Progenitor cell of endocrine pancreas (in vitro differentiated cells): ENCODE data around the gene WDR41. TPM values are rescaled to one million over a fixed set of nuclear protein-coding genes. Genes with fewer than 3 reads are reported as not detected.

Experiments
- DNase-seq: peaks from one replicate; pipeline ENCODE4 v3.0.0; 2021; ENCODE audit warnings: low spot score; ENCODE audit not compliant: unreplicated experiment
- H3K27ac Mint-ChIP-seq: 2 replicates; pipeline ENCODE4 v1.8.0; 2021; ENCODE audit warnings: mild to moderate bottlenecking, moderate library complexity, mixed read lengths
- H3K27me3 Mint-ChIP-seq: 2 replicates; pipeline ENCODE4 v1.8.0; 2021; ENCODE audit warnings: mixed read lengths
- H3K36me3 Mint-ChIP-seq: 2 replicates; pipeline ENCODE4 v1.8.0; 2022; ENCODE audit warnings: mixed read lengths; ENCODE audit not compliant: insufficient read depth
- H3K4me1 Mint-ChIP-seq: 2 replicates; pipeline ENCODE4 v1.8.0; 2021; ENCODE audit warnings: low read depth, mixed read lengths
- H3K4me3 Mint-ChIP-seq: 2 replicates; pipeline ENCODE4 v1.8.0; 2021; ENCODE audit warnings: low read depth, mild to moderate bottlenecking, moderate library complexity, mixed read lengths
- H3K9me3 Mint-ChIP-seq: 2 replicates; pipeline ENCODE4 v1.8.0; 2021; ENCODE audit warnings: low read depth, mixed read lengths
- CTCF ChIP-seq: fragments of 200-600 bp; sonication (generic); IDR thresholded peaks from one replicate; pipeline ENCODE4 v1.5.0; 2021; ENCODE audit warnings: antibody characterized with exemption, mild to moderate bottlenecking; ENCODE audit not compliant: unreplicated experiment
- total RNA-seq: library from RNA; stranded (reverse); gene quantifications from 2 replicates; pipeline ENCODE4 v1.2.1, GENCODE V29; 2021

WDR41 gene
- total RNA-seq, 1 donor from 2014 or later: 56.3 TPM

- H3K36me3 Mint-ChIP-seq: peaks cover 10% of the 10 kb centered on the region
- no peak overlapping the region for H3K27ac Mint-ChIP-seq
- DNase-seq: no peak
- H3K27me3 Mint-ChIP-seq: no peaks in the 10 kb centered on the region
- no peaks in the 10 kb centered on the region for H3K9me3 Mint-ChIP-seq
- no peak for TF ChIP-seq CTCF
- no peak overlapping the region for H3K4me3 Mint-ChIP-seq
- peaks cover 8% of the 10 kb centered on the region for H3K4me1 Mint-ChIP-seq
These were observed 61.4 kb downstream of the WDR41 start for GRCh38 chr5:77430726-77431125.

- Mint-ChIP-seq H3K27ac (no peak overlapping the region), H3K27me3 (no peaks in the 10 kb centered on the region), H3K36me3 (peaks cover 7% of the 10 kb centered on the region), H3K4me1 (peaks cover 8% of the 10 kb centered on the region), H3K9me3 (no peaks in the 10 kb centered on the region), H3K4me3 (no peak overlapping the region)
- TF ChIP-seq CTCF: no peak
- no peak for DNase-seq
These were observed 63.6 kb downstream of the WDR41 start for GRCh38 chr5:77428526-77428925.

- H3K27me3 Mint-ChIP-seq: no peaks in the 10 kb centered on the region
- H3K4me3 Mint-ChIP-seq: no peak overlapping the region
- peaks cover 6% of the 10 kb centered on the region for H3K36me3 Mint-ChIP-seq
- TF ChIP-seq CTCF: no peak
- no peaks in the 10 kb centered on the region for H3K9me3 Mint-ChIP-seq
- peaks cover 8% of the 10 kb centered on the region for H3K4me1 Mint-ChIP-seq
- DNase-seq: no peak
- H3K27ac Mint-ChIP-seq: no peak overlapping the region
These were observed 64.1 kb downstream of the WDR41 start for GRCh38 chr5:77427998-77428397.

- H3K27ac Mint-ChIP-seq: no peak overlapping the region
- H3K27me3 Mint-ChIP-seq: no peaks in the 10 kb centered on the region
- DNase-seq: no peak
- H3K36me3 Mint-ChIP-seq: peaks cover 7% of the 10 kb centered on the region
- no peak for TF ChIP-seq CTCF
- no peak overlapping the region for H3K4me3 Mint-ChIP-seq
- H3K4me1 Mint-ChIP-seq: peaks cover 8% of the 10 kb centered on the region
- H3K9me3 Mint-ChIP-seq: no peaks in the 10 kb centered on the region
These were observed 65.4 kb downstream of the WDR41 start for GRCh38 chr5:77426670-77427069.

- DNase-seq: no peak
- H3K27ac Mint-ChIP-seq: no peak overlapping the region
These were observed 66.0 kb downstream of the WDR41 start for GRCh38 chr5:77425998-77426659.

More at GRCh38 chr5:77425998-77426659, 66.0 kb downstream of the WDR41 start:
- Mint-ChIP-seq H3K27me3 (no peaks in the 10 kb centered on the region), H3K36me3 (peaks cover 8% of the 10 kb centered on the region), H3K9me3 (no peaks in the 10 kb centered on the region), H3K4me1 (peaks cover 8% of the 10 kb centered on the region), H3K4me3 (no peak overlapping the region)
- TF ChIP-seq CTCF: no peak
